ENCODE results near the gene NTN1.

NTN1 gene

GRCh38 chr17:9006175-9006767 is 15.0 kb upstream of the NTN1 start:
- no peak for DNase-seq

- no peak for DNase-seq
Measured at GRCh38 chr17:9007052-9007714, 14.1 kb upstream of the NTN1 start.

- no peak for DNase-seq
Measured at GRCh38 chr17:9009096-9009495, 12.2 kb upstream of the NTN1 start.

- no peak for DNase-seq
Measured at GRCh38 chr17:9009737-9010136, 11.6 kb upstream of the NTN1 start.

GRCh38 chr17:9011001-9011400 is 10.3 kb upstream of the NTN1 start:
- no peak for DNase-seq

GRCh38 chr17:9016941-9017552 is 4.3 kb upstream of the NTN1 start:
- DNase-seq: no peak

- DNase-seq: no peak
Measured at GRCh38 chr17:9018726-9019125, 2.6 kb upstream of the NTN1 start.

GRCh38 chr17:9020096-9020823 is 1.1 kb upstream of the NTN1 start:
- no peak for DNase-seq

- DNase-seq: no peak
Measured at GRCh38 chr17:9020824-9021157, 519 bp upstream of the NTN1 start.

GRCh38 chr17:9021992-9022572 is 772 bp downstream of the NTN1 start:
- DNase-seq: peak in 1 of 6 experiments; percentile 22

- DNase-seq: peak in 1 of 6 experiments; percentile 11
Measured at GRCh38 chr17:9022573-9023391, 1.5 kb downstream of the NTN1 start.

- DNase-seq: no peak
Measured at GRCh38 chr17:9023392-9024218, 2.3 kb downstream of the NTN1 start.

GRCh38 chr17:9024497-9024896 is 3.2 kb downstream of the NTN1 start:
- DNase-seq: no peak

- no peak for DNase-seq
Measured at GRCh38 chr17:9026741-9027140, 5.4 kb downstream of the NTN1 start.

- no peak for DNase-seq
Measured at GRCh38 chr17:9028202-9028987, 7.1 kb downstream of the NTN1 start.

- DNase-seq: no peak
Measured at GRCh38 chr17:9028988-9029570, 7.8 kb downstream of the NTN1 start.

GRCh38 chr17:9032151-9032550 is 10.8 kb downstream of the NTN1 start:
- DNase-seq: no peak

GRCh38 chr17:9032583-9032982 is 11.3 kb downstream of the NTN1 start:
- DNase-seq: no peak

- DNase-seq: no peak
Measured at GRCh38 chr17:9035249-9035648, 13.9 kb downstream of the NTN1 start.

- DNase-seq: no peak
Measured at GRCh38 chr17:9036336-9036735, 15.0 kb downstream of the NTN1 start.

GRCh38 chr17:9037736-9038135 is 16.4 kb downstream of the NTN1 start:
- DNase-seq: no peak
